CMK (cell line): Measurements from ENCODE around the gene COL24A1.

Source experiments
- DNase-seq: peaks from one replicate; pipeline ENCODE4 v3.0.0-alpha.2; 2010; ENCODE audit warnings: low read depth

The COL24A1 gene

DNA sequence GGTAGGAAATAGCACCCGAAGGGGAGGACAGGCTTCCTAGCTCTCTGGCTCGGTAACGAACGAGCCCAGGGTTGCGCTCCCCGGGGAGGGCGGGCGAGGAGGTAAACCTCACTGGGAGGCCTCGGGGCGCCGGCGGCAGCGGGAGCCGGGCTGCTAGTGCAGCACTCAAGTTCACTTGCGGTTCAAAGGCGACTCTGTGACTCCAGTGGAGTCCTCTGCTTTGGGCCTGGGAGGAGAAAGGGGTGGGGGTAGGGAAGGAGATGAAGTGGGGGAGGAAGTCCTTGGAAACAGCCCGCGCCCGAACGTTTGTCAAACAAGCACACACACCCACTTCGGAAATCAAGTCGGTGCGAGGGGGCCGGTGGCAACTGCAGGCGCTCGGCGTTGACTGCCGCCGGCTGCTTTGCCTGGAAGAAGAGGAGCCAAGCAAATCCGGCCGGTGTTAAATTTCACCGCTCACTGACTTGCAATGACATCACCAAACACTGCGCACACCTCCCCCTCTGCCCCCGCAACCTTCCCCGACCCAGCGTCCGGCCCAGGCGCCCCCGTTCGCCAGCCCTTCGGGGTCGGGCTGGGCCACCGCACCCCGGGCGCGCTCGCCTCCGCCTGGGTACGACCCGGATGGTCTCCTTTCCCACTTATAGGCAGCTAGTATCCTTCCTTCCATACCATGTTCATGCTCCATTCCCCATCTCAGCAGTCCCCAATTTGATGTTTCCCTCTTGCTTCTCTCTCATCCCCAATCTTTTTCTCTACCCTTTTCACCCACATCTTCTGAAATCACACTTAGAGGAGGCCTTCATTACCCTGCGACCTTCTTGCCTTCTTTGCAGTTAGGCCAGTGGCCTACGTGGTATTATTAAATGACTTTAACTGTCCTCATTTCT is at the start of gene COL24A1:
TSS of gene COL24A1 (minus strand) at position 207 of the 890 bp plus-strand sequence. CDS start 376 bp downstream, outside the sequence.
- DNase-seq: no peak

DNA sequence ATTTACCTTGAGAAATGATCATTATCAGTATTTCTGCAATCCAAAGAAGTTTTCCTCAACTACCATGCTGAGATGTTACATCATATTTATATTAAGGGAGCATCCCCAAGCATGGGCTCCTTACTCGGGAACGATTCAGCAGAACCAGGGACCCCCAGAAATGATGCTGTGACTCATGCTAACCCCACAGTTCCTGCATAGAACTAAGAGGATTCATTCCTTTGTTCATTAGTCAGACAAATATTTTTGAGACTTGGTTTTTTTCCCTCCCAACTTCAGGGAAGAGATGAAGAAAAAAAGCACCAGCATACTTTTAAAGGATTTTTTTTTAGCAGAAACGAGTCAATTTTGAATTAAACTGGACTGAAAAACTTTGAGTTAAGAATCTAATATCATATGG is 49.2 kb upstream of the COL24A1 start:
- no peak for DNase-seq

DNA sequence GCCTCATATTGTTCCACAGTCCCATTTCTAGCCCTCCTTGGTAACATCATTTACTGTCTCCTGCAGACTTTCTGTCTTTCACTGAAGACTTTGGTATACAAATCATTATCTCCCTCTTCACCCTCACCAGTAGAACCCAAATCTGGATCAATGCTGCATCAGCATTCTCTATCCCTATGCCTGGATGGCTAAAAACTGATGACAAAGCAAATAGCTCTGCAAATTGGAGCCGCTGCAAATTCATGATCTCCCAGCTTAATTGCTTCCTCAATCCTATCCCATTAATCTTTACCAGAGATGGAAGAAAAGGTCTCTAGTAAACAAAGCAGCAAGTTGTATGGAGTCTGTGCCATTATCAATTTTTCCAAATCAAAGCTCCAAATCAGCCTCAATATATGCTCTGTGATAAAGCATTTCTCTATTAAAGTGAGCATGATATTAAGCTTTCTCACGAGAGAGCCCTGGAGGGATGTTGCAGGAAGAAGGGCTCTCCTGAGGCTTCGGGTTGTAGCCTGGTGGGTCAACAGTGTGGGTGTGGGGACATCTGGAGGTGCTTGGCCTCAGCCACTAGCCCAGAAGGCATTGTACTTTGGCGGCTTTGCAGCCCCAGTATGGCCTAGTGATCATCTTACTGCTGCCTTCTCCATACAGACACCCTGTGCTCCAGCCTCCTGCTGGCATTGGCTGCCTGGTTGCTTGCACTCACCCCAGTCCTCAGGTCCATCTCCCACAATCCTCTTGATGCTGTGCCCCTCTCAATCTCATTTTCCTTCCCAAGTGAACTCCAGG is 46.2 kb upstream of the COL24A1 start:
- no peak for DNase-seq

DNA sequence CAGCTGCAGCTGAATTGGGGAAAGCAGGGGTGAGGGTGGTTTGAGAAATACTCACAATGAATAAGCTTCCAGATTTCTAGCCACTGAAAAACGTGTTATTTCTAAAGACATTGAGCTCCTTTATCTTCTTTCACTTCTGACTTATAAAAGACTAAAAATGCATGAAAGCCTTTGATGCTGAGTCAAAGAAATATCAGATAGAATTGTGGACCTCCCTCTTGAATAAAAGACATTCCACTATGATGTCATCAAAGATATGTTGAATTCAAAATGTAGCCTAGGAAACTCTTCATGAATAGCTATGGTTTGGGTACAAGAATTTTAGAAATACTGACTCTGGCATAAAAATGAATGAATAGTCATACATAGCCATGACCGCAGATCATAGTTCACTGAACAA is 44.7 kb upstream of the COL24A1 start:
- DNase-seq: no peak

DNA sequence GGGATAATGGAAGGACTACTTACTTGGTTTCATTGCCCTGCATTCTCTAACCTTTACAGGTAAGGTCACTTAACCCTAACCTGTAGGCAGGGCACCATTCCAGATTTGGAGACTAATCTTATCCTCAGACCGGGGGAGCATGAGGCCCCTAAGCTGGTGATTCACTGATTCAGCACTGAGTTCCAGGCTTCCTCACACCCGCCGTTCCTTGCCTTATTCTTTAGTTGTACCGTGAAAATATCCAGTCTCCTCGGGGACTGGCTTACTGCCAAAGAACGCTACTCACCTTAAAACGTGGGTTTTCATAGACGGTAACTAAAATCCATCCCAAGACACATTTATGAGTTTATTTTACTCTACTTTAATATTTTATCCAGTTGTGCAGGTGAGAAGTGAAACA is 44.3 kb upstream of the COL24A1 start:
- no peak for DNase-seq

DNA sequence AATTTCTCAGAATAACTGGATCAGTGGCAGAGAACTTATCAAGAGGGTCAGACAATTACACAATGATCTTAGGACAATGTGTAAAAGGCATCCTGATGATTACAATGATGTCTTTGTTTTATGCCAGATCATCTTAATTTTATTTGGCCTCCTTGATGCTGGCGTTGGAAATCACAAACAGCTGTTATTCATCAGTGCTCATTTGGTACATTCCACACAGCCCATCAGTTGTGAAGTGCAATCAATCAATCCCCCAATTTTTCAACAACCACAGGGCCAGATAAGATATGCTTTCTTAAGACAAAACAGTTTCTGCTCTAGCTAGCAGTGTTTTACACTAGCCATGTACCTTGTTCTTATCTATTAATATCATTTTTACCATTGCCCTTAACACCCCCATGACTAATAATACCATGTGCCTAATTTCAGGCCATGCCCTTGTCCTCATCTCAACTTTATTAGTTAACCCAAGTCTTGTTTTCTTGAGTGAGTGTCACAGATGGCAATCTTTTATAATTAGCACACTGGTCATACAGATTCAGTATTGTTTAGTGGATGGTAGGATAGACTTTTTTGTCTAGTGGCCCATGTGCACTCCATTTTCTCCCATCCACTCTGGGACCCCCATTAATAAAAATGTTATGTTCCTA is 40.8 kb upstream of the COL24A1 start:
- no peak for DNase-seq

DNA sequence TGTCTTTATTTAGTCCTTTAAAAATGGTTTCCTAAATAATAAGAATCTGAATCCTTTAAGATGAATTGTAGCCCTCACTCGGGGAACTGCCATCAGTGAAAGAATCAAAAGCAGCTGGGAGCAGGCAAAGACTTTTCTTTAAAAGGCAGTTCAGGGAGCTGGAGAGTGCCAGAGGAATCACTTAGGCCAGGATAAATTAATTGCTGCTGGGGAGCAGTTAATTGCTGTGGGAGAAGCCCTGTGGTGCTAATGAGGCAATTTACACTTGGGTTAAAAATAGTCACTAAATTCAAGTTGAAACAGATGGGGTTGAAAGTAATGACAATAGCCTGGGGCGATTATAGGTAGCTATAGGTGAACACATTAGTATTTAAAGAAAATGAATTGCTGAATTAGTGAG is 38.7 kb upstream of the COL24A1 start:
- no peak for DNase-seq

DNA sequence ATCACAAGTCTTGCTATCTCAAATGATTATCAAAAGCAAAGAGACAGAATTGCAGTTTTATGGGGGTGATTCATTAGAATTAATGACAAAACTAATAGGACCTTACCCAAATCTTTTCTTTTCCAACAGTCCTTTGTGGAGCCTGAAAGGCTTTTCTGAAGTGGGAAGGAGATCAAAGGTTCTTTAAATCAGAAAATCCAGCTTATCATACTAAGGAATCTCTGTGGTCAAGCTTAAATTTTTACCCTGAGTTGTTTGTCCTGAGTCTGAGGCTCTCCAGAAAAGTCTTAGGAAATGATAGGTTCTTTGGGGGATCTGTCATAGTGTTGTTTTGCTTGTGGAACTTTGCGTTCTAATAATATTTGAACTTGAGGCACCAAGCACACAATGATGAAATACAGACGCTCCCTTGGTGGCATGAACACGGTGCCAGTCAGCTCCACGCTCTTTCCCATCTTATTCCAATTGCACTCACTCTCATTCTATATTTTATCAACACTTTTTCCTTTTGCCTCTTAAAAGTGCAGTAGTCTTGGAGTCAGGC is 38.0 kb upstream of the COL24A1 start:
- DNase-seq: no peak

DNA sequence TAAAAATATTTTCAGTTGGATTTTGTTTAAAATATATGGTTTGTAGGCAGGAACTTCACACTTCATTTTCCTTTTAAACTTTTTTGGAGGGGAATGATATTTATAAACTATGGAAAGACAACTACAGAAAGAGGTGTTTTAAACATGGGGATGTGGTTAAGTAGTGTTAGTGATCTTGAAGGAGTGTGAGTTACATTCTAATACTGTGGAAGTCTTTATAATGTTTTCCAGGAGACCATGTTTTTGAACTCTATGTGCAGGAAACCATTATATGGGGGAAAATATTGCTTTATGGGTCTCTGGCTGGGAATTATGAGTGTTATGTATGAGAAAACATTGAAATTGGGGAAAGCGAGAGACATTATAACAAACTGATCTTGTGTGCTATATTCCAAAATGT is 35.8 kb upstream of the COL24A1 start:
- no peak for DNase-seq

DNA sequence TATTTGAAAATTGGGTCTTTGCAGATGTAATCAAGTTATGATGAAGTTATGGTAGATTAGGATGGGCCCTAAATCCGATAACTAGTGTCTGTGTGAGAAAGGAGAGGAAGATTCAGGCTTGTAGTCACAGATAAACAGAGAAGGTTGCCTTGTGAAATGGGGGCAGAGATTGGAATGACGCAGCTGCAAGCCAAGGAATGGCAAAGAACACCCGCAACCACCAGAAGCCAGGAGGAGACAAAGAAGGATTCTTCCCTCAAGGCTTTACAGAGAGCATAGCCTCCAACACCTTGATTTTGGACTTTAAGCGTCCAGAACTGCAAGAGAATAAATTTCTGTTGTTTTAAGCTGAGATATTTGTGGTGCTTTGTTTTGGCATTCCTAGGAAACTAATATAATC is 35.4 kb upstream of the COL24A1 start:
- DNase-seq: no peak

DNA sequence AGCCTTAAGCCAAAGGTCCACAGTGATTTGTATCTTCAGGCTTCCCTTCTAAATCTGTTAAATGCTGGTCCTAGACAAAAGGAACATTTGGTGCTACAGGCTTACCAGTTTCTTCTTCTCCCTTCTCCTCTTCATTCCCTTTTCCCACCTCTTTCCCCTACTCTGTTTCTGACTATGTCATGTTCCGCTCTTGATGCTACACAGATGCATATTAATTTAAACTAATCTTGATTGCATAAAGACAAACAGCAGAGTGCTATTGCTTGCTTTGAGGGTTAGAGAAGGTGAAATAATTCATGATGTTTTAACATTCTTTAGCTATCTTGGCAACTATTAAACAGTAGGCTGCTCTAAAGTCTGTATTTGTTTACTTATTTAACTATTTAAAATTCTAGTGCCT is 34.3 kb upstream of the COL24A1 start:
- DNase-seq: no peak

DNA sequence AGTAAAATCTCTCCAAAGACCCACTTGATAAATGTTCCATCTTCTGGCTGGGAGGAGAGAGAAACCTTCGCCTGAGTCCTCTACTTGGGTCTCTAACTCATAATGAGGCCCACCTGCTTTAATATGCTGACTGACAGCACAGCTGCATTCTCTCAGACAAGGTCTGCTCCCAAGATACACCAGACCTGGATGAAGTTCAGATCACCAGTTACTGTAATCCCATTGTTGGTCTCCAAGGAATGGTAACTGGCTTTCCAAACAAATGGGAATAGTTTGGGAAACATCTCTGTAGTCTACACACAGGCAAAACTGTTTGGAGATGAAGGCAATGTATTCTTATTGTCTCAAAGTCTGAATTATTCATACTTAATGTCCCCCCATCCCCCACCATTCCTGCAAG is 27.9 kb upstream of the COL24A1 start:
- no peak for DNase-seq

DNA sequence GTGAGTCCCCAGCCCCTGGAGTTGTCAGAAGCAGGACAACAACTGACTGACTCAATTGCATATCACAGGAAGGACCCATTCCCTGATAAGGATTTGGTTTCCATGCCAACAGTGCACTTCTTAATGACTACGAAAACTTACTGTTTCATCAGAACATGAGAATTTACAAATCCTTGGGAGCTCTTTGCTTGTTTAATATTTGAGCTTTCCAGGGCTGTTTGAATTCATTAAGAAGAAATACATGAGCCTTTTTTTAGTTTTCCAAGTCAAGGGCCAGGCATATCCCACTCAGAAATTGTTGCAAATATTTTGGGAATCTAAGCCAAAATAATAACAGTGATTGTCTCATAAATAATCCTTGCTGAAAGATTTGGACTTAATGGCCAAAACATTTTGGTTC is 27.2 kb upstream of the COL24A1 start:
- peak; percentile 31 for DNase-seq

DNA sequence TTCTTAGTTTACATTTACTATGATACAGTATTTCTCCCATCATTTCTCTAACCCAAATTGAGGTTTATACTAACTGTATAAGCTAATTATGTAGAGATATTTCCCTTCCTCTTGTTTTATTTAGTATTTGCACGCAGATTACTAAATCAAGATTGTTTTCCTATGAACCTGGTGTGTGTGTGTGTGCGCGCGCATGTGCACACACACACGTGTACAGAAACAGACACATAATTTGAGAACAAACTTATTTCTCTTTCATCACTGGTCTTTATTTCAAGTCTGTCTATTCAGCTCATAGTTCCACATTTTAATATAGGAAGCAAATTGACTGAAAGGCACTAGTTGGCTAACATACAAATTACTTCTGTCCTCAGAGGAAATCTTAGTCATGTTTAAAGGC is 19.7 kb upstream of the COL24A1 start:
- no peak for DNase-seq

DNA sequence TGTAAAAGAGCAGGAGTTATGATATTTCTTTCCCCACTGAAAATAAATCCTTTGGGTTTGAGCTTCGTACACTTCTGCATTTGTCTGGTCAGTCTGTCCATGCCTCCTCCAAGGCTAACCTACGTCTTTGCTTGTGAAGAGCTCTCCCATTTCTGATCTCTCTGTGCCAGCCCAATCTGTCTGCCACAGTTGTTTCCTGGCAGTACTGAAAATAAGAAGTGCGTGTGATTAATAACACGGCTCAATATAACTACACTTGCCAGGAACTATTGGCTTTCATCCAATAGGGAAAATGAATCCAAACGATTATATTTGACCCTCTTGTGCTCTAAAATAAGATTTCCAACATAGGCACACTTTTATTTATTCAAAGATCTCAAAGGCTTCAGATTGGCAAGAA is 19.2 kb upstream of the COL24A1 start:
- DNase-seq: no peak

DNA sequence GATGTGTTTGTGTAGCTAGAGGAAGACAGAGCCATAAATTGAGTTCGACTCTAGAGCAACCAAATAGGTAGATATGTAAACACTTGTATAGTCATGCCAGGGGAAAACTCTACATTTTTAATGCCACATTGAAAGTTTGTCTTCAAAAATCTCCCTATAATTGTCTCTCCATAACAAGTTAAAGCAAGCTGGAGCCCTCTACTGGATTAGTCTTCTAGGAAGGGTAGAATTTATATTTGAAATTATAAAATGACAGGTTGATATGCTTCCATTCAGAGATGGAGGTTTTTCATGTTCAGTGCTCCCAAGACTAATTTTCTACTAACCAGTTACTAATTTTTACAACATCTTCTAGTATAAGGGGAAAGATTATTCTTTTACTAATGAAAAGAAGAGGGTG is 13.1 kb upstream of the COL24A1 start:
- no peak for DNase-seq

DNA sequence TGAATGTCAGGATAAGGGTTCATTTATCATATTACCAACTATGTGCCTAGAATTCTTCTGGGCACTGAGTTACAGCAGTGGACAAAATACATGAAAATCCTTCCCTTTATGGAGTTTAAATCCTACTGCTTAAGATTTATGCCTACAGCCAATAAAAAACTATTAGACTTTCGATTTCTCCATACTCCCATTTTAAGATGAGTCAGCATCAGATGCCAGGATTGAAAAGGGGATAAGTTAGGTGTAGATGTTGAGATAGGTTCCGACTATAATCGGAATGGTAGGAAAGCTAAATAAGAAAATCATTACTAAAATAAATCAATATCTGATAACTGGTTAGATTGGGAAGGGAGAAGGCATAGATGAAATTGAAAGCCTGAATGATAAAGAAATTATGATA is 3.2 kb upstream of the COL24A1 start:
- DNase-seq: no peak

DNA sequence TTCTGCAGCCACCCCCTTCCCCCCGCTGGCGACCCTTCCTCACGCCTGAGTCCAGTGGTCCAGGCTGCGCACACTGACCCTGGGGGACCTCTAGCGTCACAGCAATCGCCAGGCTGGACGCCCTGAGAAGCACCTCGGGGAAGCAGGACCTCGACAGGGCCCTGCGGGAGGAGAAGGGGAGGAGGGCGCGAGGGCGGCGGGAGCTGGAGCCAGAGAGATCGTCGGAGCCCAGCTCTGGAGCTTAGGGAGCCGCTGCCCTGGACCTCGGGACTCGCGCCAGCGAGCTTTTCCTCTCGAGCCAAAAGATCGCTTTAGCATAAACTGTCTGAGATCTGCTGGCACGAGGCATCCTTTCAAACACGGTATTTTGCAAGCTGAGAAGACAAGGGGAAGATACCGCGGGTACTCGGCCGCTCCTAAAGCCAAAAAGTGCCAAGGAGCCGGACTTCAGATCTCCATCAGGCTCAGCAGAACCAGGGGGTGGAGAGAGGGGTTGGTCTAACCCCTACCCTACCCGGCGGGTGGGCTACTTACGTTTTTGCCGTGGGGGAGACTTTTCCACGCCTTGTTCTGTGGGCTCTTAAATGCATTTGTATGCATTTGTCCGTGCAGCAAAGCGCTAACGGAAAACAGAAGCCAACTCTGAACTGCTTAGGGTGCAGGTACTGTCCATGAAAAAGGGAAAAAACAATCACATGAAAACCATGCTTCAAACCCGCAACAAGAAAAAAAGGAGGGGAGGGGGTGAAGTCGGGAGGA is 586 bp downstream of the COL24A1 start:
- no peak for DNase-seq

DNA sequence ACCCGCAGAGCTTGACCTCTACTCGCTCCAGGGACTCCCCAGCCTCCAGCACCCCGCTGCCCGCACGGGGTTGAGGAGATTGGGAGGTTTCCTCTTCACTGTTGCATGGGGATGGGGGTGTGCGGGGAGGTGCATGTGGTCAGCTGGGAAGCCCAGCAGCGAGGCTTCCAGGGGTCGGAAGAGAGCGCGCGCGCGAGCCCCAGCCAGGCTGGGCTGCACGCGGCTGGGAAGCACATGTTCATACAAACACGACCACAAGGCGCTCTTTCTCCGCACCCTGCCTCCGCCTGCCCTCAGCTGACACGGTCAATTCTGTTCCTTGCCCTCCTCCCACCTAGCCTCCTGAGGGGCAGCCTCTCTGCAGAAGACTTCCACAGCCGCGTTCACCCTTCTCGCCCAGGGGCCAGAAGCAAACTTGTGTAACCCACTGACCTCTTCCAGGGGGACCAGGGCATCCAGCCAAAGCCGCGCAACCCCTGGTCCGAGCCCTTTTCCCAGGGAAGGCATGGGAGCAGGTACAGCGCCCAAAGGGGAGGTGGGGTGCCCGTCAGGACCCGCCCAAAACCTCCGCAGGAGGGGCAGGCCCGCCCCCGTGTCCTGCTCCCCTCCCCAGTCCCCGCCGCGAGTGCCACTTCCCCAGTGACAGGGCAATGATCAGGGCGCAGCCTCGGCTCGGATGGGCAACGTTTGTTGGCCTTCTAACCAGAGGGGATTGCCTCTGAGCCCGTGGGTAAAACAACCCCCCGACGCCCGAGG is 1.3 kb downstream of the COL24A1 start:
- no peak for DNase-seq

DNA sequence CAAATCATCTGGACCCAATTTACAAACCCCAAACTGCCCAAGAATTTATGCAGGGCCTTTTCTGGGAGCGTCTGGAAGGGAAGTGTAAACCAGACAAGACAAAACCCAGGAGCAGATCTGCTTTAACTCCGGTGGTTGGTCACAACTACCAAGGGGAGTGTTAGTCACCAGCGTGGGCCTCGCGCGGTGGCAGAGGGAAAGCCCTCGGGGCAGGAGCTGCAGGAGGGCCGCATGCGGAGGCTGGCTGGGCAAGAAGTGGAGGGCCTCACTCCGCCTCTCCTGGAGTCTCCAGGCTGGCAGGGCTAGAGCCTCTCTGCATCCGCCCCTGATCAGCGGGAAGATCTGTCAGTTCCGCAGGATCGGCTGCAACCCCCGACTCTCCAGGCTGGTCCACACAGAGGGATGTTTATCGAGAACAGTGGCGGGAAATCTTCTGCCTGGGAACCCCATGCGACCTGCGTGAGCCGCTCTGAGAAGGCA is 2.0 kb downstream of the COL24A1 start:
- no peak for DNase-seq

DNA sequence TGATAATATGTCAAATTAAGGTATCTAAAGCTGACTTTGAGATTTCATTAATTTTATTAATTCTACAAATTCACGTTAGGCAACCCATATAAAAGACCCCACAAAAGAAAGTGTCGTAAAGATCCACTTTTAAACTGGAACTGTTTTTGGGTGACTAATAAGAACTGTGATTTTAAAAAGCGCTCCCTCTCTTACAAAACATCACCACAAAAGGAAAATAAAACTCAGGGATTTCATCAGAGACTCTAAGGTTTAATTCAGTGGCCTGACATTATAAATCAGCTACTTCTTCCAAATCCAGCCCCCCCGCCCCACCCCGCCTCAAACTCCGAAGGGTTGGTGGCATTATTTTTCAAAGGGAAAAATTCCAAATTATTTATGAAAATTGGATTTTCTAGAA is 2.7 kb downstream of the COL24A1 start:
- no peak for DNase-seq
